Lung microvascular endothelial cell (primary cell): Measurements from ENCODE around the gene MDK. TPM values are rescaled to one million over a fixed set of nuclear protein-coding genes. Genes with fewer than 3 reads are reported as not detected.

Experiments
- DNase-seq, 2 donors: peaks; one replicate each; pipeline versions ENCODE4 v3.0.0 to v3.0.0-alpha.2; 2010; ENCODE audit warnings: low read depth in 2 of 2
- total RNA-seq: library from RNA; depleted of rRNA; stranded (reverse); fragments of >200 nt; gene quantifications from 2 replicates; pipeline ENCODE4 v1.2.1, GENCODE V29; 2014

Gene MDK
- total RNA-seq, 1 donor from 2014 or later: 23.8 TPM

- peak in 1 of 2 donors; percentile 25 for DNase-seq
Observed at GRCh38 chr11:46347637-46348311, 33.7 kb upstream of the MDK start.

GRCh38 chr11:46348566-46349401, 32.7 kb upstream of the MDK start:
- no peak for DNase-seq

- DNase-seq: no peak
Observed at GRCh38 chr11:46350695-46351094, 30.8 kb upstream of the MDK start.

GRCh38 chr11:46351148-46351547, 30.3 kb upstream of the MDK start:
- DNase-seq: no peak

- no peak for DNase-seq
Observed at GRCh38 chr11:46351606-46352005, 29.9 kb upstream of the MDK start.

- DNase-seq: peak; percentile 62 to 78
Observed at GRCh38 chr11:46352063-46352841, 29.2 kb upstream of the MDK start.

GRCh38 chr11:46353698-46354097, 27.8 kb upstream of the MDK start:
- DNase-seq: no peak

- DNase-seq: no peak
Observed at GRCh38 chr11:46356924-46357482, 24.5 kb upstream of the MDK start.

- no peak for DNase-seq
Observed at GRCh38 chr11:46357483-46357936, 24.0 kb upstream of the MDK start.

- DNase-seq: no peak
Observed at GRCh38 chr11:46359953-46360352, 21.5 kb upstream of the MDK start.

- no peak for DNase-seq
Observed at GRCh38 chr11:46360878-46361277, 20.6 kb upstream of the MDK start.

GRCh38 chr11:46361283-46362155, 19.9 kb upstream of the MDK start:
- DNase-seq: peak; percentile 76 to 83

GRCh38 chr11:46362156-46363030, 19.1 kb upstream of the MDK start:
- DNase-seq: peak in 1 of 2 donors; percentile 26

- DNase-seq: peak; percentile 94 to 96
Observed at GRCh38 chr11:46363031-46363407, 18.4 kb upstream of the MDK start.

GRCh38 chr11:46363455-46364005, 17.9 kb upstream of the MDK start:
- peak; percentile 83 to 96 for DNase-seq

- peak in 1 of 2 donors; percentile 37 for DNase-seq
Observed at GRCh38 chr11:46364056-46364455, 17.4 kb upstream of the MDK start.

GRCh38 chr11:46364791-46365190, 16.7 kb upstream of the MDK start:
- no peak for DNase-seq

- DNase-seq: no peak
Observed at GRCh38 chr11:46366260-46366659, 15.2 kb upstream of the MDK start.

- DNase-seq: no peak
Observed at GRCh38 chr11:46366661-46367161, 14.8 kb upstream of the MDK start.
